CD8-positive, alpha-beta memory T cell (primary cell): Measurements from ENCODE around the gene ABI3BP. TPM values are rescaled to one million over a fixed set of nuclear protein-coding genes. Genes with fewer than 3 reads are reported as not detected.

Experiments used
- CTCF ChIA-PET: fragments of 350-600 bp; sonication (Branson Sonifier 250); formaldehyde crosslinking; loops from one replicate; lab custom pipeline; 2021; ENCODE audit warnings: antibody characterized with exemption; lab: Charles Lee
- POLR2A ChIA-PET: fragments of 350-600 bp; sonication (Branson Sonifier 250); formaldehyde crosslinking; loops from one replicate; lab custom pipeline; 2021; ENCODE audit warnings: antibody characterized with exemption; lab: Charles Lee
- DNase-seq, 5 donors: peaks; one replicate each; pipeline versions ENCODE4 v3.0.0 to v3.0.0-alpha.2; 2020 to 2022; ENCODE audit warnings: mixed read lengths in 1 of 5
- H3K27ac ChIP-seq: one replicate; pipeline ENCODE4 v1.7.0; 2013; ENCODE audit warnings: low read depth, mild to moderate bottlenecking, low read length, moderate library complexity
- H3K27me3 ChIP-seq: 2 replicates; pipeline ENCODE4 v1.7.0; 2013; ENCODE audit warnings: low read length, mild to moderate bottlenecking; ENCODE audit not compliant: insufficient read depth, poor library complexity, severe bottlenecking
- H3K36me3 ChIP-seq: 2 replicates; pipeline ENCODE4 v1.7.0; 2013; ENCODE audit warnings: mild to moderate bottlenecking, low read length, moderate library complexity; ENCODE audit not compliant: insufficient read depth
- H3K4me1 ChIP-seq: 2 replicates; pipeline ENCODE4 v1.7.0; 2013; ENCODE audit warnings: mild to moderate bottlenecking, low read length, moderate library complexity; ENCODE audit not compliant: insufficient read depth
- H3K4me3 ChIP-seq: 2 replicates; pipeline ENCODE4 v1.7.0; 2013; ENCODE audit warnings: mild to moderate bottlenecking, low read length
- H3K9me3 ChIP-seq: 2 replicates; pipeline ENCODE4 v1.7.0; 2013; ENCODE audit warnings: mild to moderate bottlenecking, low read length
- H3K27ac Mint-ChIP-seq, 8 donors: one replicate each; pipeline ENCODE4 v1.8.0; 2020 to 2021; ENCODE audit warnings: mixed read lengths in 8 of 8, mild to moderate bottlenecking in 6 of 8, inconsistent platforms in 3 of 8, moderate library complexity in 3 of 8
- H3K27me3 Mint-ChIP-seq, 2 donors: one replicate each; pipeline ENCODE4 v1.8.0; 2020 to 2021; ENCODE audit warnings: mixed read lengths in 2 of 2, mild to moderate bottlenecking in 1 of 2, moderate library complexity in 1 of 2
- H3K36me3 Mint-ChIP-seq, 3 donors: one replicate each; pipeline ENCODE4 v1.8.0; 2020 to 2021; ENCODE audit warnings: mixed read lengths in 3 of 3, inconsistent platforms in 1 of 3, mild to moderate bottlenecking in 1 of 3
- H3K4me1 Mint-ChIP-seq, 3 donors: one replicate each; pipeline ENCODE4 v1.8.0; 2020 to 2021; ENCODE audit warnings: mixed read lengths in 3 of 3, inconsistent platforms in 1 of 3, mild to moderate bottlenecking in 1 of 3
- H3K4me3 Mint-ChIP-seq, 7 donors: one replicate each; pipeline ENCODE4 v1.8.0; 2020 to 2021; ENCODE audit warnings: mixed read lengths in 7 of 7, mild to moderate bottlenecking in 6 of 7, moderate library complexity in 4 of 7, inconsistent platforms in 2 of 7
- H3K9me3 Mint-ChIP-seq, 5 donors: one replicate each; pipeline ENCODE4 v1.8.0; 2020 to 2022; ENCODE audit warnings: mixed read lengths in 5 of 5, mild to moderate bottlenecking in 3 of 5, moderate library complexity in 2 of 5, inconsistent platforms in 1 of 5
- polyA plus RNA-seq: library from polyadenylated mRNA; unstranded; fragments of 300-500 nt; fragmentation: Illumina TruSeq; gene quantifications from one replicate; pipeline ENCODE4 v1.2.3, GENCODE V29; 2021
- total RNA-seq, 2 experiments: library from RNA; stranded (reverse); gene quantifications; one replicate each; pipeline ENCODE4 v1.2.3, GENCODE V29; 2021

Gene ABI3BP
- total RNA-seq, result not detected
- polyA plus RNA-seq, result not detected

- no peak for DNase-seq
- Mint-ChIP-seq H3K4me1 (no peaks in the 10 kb centered on the region), H3K27me3 (peaks cover 4 to 6% of the 10 kb centered on the region in 2 donors), H3K27ac (peak within 1 kb of the TSS in 1 of 8 donors; percentile 21), H3K36me3 (no peaks in the 10 kb centered on the region), H3K4me3 (no peak within 1 kb of the TSS), H3K9me3 (no peaks in the 10 kb centered on the region)
- CTCF ChIA-PET, result no interaction called here
- Histone ChIP-seq H3K9me3 (no peaks in the 10 kb centered on the region), H3K27ac (no peak within 1 kb of the TSS), H3K36me3 (no peaks in the 10 kb centered on the region), H3K27me3 (no peaks in the 10 kb centered on the region), H3K4me1 (no peaks in the 10 kb centered on the region), H3K4me3 (no peak within 1 kb of the TSS)
- POLR2A ChIA-PET, result no interaction called here
These were observed at the start of gene ABI3BP for GRCh38 chr3:100993309-100993708. TSS of gene ABI3BP (minus strand) at chr3:100993421. CDS start at chr3:100993384, 37 bp downstream.

GRCh38 chr3:101039285-101039684 is 46.1 kb upstream of the ABI3BP start:
- Mint-ChIP-seq H3K4me1 (no peaks in the 10 kb centered on the region), H3K27ac (no peak overlapping the region), H3K27me3 (peaks cover 5% of the 10 kb centered on the region in 2 donors), H3K36me3 (no peaks in the 10 kb centered on the region), H3K4me3 (no peak overlapping the region), H3K9me3 (peaks cover 0 to under 1% (median 0%) of the 10 kb centered on the region in 5 donors)
- no peak overlapping the region for H3K27ac ChIP-seq
- no peaks in the 10 kb centered on the region for H3K27me3 ChIP-seq
- CTCF ChIA-PET, result no interaction called here
- POLR2A ChIA-PET, result no interaction called here
- no peaks in the 10 kb centered on the region for H3K36me3 ChIP-seq
- H3K4me1 ChIP-seq, result no peaks in the 10 kb centered on the region
- H3K9me3 ChIP-seq, result no peaks in the 10 kb centered on the region
- H3K4me3 ChIP-seq, result no peak overlapping the region
- no peak for DNase-seq

GRCh38 chr3:101038880-101039279 is 45.7 kb upstream of the ABI3BP start:
- POLR2A ChIA-PET, result no interaction called here

GRCh38 chr3:101038393-101038792 is 45.2 kb upstream of the ABI3BP start:
- peaks cover 5 to 10% of the 10 kb centered on the region in 2 donors for H3K27me3 Mint-ChIP-seq
- Histone ChIP-seq H3K4me3 (no peak overlapping the region), H3K27ac (no peak overlapping the region), H3K9me3 (no peaks in the 10 kb centered on the region), H3K27me3 (no peaks in the 10 kb centered on the region), H3K4me1 (no peaks in the 10 kb centered on the region), H3K36me3 (no peaks in the 10 kb centered on the region)
- H3K9me3 Mint-ChIP-seq, result peaks cover 0 to 6% (median 0%) of the 10 kb centered on the region in 5 donors
- no peak overlapping the region for H3K27ac Mint-ChIP-seq
- no peak for DNase-seq
- no peaks in the 10 kb centered on the region for H3K4me1 Mint-ChIP-seq
- ChIA-PET CTCF (no interaction called here), POLR2A (no interaction called here)
- H3K4me3 Mint-ChIP-seq, result no peak overlapping the region
- H3K36me3 Mint-ChIP-seq, result no peaks in the 10 kb centered on the region

More at GRCh38 chr3:101038880-101039279, 45.7 kb upstream of the ABI3BP start:
- H3K27ac Mint-ChIP-seq, result no peak overlapping the region
- no peak overlapping the region for H3K4me3 Mint-ChIP-seq
- DNase-seq, result no peak
- no peaks in the 10 kb centered on the region for H3K27me3 ChIP-seq
- H3K9me3 ChIP-seq, result no peaks in the 10 kb centered on the region
- peaks cover 0 to 5% (median 0%) of the 10 kb centered on the region in 5 donors for H3K9me3 Mint-ChIP-seq
- CTCF ChIA-PET, result no interaction called here
- no peaks in the 10 kb centered on the region for H3K4me1 Mint-ChIP-seq
- H3K4me3 ChIP-seq, result no peak overlapping the region
- no peaks in the 10 kb centered on the region for H3K36me3 ChIP-seq
- no peak overlapping the region for H3K27ac ChIP-seq
- peaks cover 5 to 9% of the 10 kb centered on the region in 2 donors for H3K27me3 Mint-ChIP-seq
- no peaks in the 10 kb centered on the region for H3K4me1 ChIP-seq
- no peaks in the 10 kb centered on the region for H3K36me3 Mint-ChIP-seq

- Histone ChIP-seq H3K27me3 (no peaks in the 10 kb centered on the region), H3K27ac (no peak overlapping the region), H3K4me3 (no peak overlapping the region), H3K4me1 (no peaks in the 10 kb centered on the region), H3K9me3 (no peaks in the 10 kb centered on the region), H3K36me3 (no peaks in the 10 kb centered on the region)
- Mint-ChIP-seq H3K4me1 (no peaks in the 10 kb centered on the region), H3K27ac (no peak overlapping the region), H3K27me3 (peaks cover 3 to 10% of the 10 kb centered on the region in 2 donors), H3K9me3 (peaks cover 0 to 6% (median 0%) of the 10 kb centered on the region in 5 donors), H3K36me3 (no peaks in the 10 kb centered on the region), H3K4me3 (no peak overlapping the region)
- DNase-seq, result no peak
- ChIA-PET CTCF (no interaction called here), POLR2A (no interaction called here)
These were observed 44.4 kb upstream of the ABI3BP start for GRCh38 chr3:101037613-101038012.

- ChIA-PET POLR2A (no interaction called here), CTCF (no interaction called here)
- Histone ChIP-seq H3K36me3 (no peaks in the 10 kb centered on the region), H3K4me1 (no peaks in the 10 kb centered on the region), H3K27me3 (no peaks in the 10 kb centered on the region), H3K9me3 (no peaks in the 10 kb centered on the region), H3K27ac (no peak overlapping the region), H3K4me3 (no peak overlapping the region)
- H3K27ac Mint-ChIP-seq, result no peak overlapping the region
- H3K27me3 Mint-ChIP-seq, result peaks cover 3 to 10% of the 10 kb centered on the region in 2 donors
- H3K36me3 Mint-ChIP-seq, result no peaks in the 10 kb centered on the region
- no peak overlapping the region for H3K4me3 Mint-ChIP-seq
- H3K9me3 Mint-ChIP-seq, result peaks cover 0 to 6% (median 0%) of the 10 kb centered on the region in 5 donors
- no peaks in the 10 kb centered on the region for H3K4me1 Mint-ChIP-seq
- DNase-seq, result no peak
These were observed 43.5 kb upstream of the ABI3BP start for GRCh38 chr3:101036676-101037075.

- Mint-ChIP-seq H3K4me1 (no peaks in the 10 kb centered on the region), H3K27ac (no peak overlapping the region), H3K9me3 (peaks cover 0 to 6% (median 0%) of the 10 kb centered on the region in 5 donors), H3K4me3 (no peak overlapping the region), H3K36me3 (no peaks in the 10 kb centered on the region), H3K27me3 (peaks cover 3 to 10% of the 10 kb centered on the region in 2 donors)
- Histone ChIP-seq H3K27me3 (no peaks in the 10 kb centered on the region), H3K9me3 (no peaks in the 10 kb centered on the region), H3K4me1 (no peaks in the 10 kb centered on the region), H3K4me3 (no peak overlapping the region), H3K36me3 (no peaks in the 10 kb centered on the region), H3K27ac (no peak overlapping the region)
- POLR2A ChIA-PET, result no interaction called here
- no peak for DNase-seq
- CTCF ChIA-PET, result no interaction called here
These were observed 43.0 kb upstream of the ABI3BP start for GRCh38 chr3:101036213-101036618.

GRCh38 chr3:101027286-101027685 is 34.1 kb upstream of the ABI3BP start:
- no peak overlapping the region for H3K27ac Mint-ChIP-seq
- no peak overlapping the region for H3K4me3 Mint-ChIP-seq
- no peaks in the 10 kb centered on the region for H3K9me3 ChIP-seq
- no peaks in the 10 kb centered on the region for H3K27me3 ChIP-seq
- H3K4me3 ChIP-seq, result no peak overlapping the region
- H3K9me3 Mint-ChIP-seq, result peaks cover 4 to 19% (median 5%) of the 10 kb centered on the region in 5 donors
- H3K27me3 Mint-ChIP-seq, result peaks cover 6 to 9% of the 10 kb centered on the region in 2 donors
- CTCF ChIA-PET, result no interaction called here
- H3K36me3 ChIP-seq, result no peaks in the 10 kb centered on the region
- H3K27ac ChIP-seq, result no peak overlapping the region
- POLR2A ChIA-PET, result no interaction called here
- H3K4me1 ChIP-seq, result no peaks in the 10 kb centered on the region
- no peaks in the 10 kb centered on the region for H3K36me3 Mint-ChIP-seq
- no peaks in the 10 kb centered on the region for H3K4me1 Mint-ChIP-seq
- no peak for DNase-seq
